ENCODE results near the gene RPL4. TPM values are rescaled to one million over a fixed set of nuclear protein-coding genes. Genes with fewer than 3 reads are reported as not detected.

RPL4 gene
- total and polyA plus RNA-seq, 2 of the 8 experiments (the other 6 are each of a cell fraction or from before 2014, with no cell fraction given), result 3,950 to 3,973 TPM

GRCh38 chr15:66488525-66488924 lies 16.1 kb downstream of the RPL4 start (continued):
- TF ChIP-seq CHD7 (IDR thresholded peaks at IDR 0.05; ENCODE audit: insufficient replicate concordance, low read length) (no peak), BACH1 (IDR thresholded peaks at IDR 0.05; ENCODE audit: low read length) (no peak), NRF1 (IDR thresholded peaks at IDR 0.05; ENCODE audit: low read depth, low read length) (no peak)
